HL-60 (cell line): ENCODE measurements around the gene PYROXD2.

Source experiments
- DNase-seq, 2 experiments: peaks; one replicate each; pipeline ENCODE4 v3.0.0-alpha.2; 2010 to 2020; ENCODE audit warnings: low read depth in 1 of 2, low spot score in 1 of 2
- H3K27ac ChIP-seq: fragments of 250-450 bp; sonication (Bioruptor Pico); replicated peaks from 2 replicates; pipeline ENCODE4 v1.5.1; 2020; ENCODE audit warnings: mild to moderate bottlenecking, moderate library complexity
- H3K27me3 ChIP-seq: fragments of 250-450 bp; sonication (Bioruptor Pico); 2 replicates; pipeline ENCODE4 v1.5.1; 2021; ENCODE audit warnings: mild to moderate bottlenecking, moderate library complexity; ENCODE audit not compliant: insufficient read depth, poor library complexity, severe bottlenecking
- H3K4me3 ChIP-seq: replicated peaks from 2 replicates; pipeline ENCODE4 v1.5.1; 2011; ENCODE audit warnings: mild to moderate bottlenecking, control low read depth, low read length; ENCODE audit not compliant: insufficient read depth
- GABPA ChIP-seq: IDR thresholded peaks from 2 replicates; pipeline ENCODE4 v1.6.1; 2012; ENCODE audit warnings: low read depth
- POLR2AphosphoS5 ChIP-seq: IDR thresholded peaks from 2 replicates; pipeline ENCODE4 v1.6.1; 2012; ENCODE audit warnings: low read depth
- SPI1 ChIP-seq: IDR thresholded peaks from 2 replicates; pipeline ENCODE4 v1.6.1; 2012; ENCODE audit warnings: low read depth, mild to moderate bottlenecking, borderline replicate concordance
- TF ChIP-seq, protein P1 (sequence below): IDR thresholded peaks from one replicate; pipeline ENCODE4 v1.5.1; 2011; ENCODE audit warnings: low read length, control low read depth, inconsistent platforms; ENCODE audit not compliant: insufficient read depth
- TF ChIP-seq, protein P2 (sequence below): IDR thresholded peaks from 2 replicates; pipeline ENCODE4 v1.6.1; 2012; ENCODE audit warnings: low read depth; ENCODE audit not compliant: insufficient replicate concordance

PYROXD2 gene

DNA sequence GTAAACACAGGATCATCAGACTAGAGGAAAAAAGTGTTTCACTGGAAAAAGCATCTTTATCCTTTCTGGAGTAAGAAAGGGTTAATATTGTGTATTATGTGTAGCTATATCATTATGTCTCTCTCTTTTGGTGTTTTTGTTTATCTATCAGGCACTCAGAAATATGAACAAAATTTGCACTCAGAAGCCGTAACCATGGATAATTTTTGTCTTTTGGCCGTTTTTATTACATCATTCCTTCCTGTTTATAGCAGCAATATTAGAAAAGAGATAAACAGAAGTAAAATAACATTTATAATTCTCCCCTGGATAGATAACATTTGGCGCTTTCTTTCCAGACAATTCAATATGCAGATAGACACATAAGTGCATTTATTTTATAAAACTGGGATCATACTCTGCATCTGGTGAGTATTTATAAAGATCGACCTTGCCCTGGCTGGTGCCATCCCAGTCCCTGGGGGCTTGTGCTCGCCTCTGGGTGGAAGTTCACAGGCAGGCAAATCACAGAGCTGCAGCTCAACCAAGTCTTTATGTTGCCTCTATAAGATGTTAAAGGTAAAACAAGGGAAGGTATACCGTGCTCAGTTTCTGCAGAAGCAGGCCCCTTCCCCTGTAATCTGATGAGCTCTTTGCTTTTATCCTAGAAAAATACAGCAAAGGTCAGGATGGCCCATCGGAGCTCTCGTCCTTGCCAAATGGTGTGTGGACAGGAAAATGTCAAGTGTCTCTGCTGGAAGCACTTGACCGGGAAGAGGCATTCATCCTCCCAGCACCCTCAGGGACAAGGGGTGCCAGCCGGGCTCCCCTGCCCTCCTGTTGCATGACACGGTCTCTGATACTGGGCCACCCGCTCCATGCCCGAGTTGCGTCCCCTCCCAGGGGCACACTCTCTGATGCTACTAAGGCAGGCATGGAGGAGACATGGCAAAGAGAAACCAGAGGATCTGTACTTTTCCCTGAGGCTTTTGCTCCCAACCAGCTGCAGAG lies 43.9 kb downstream of the PYROXD2 start:
- Histone ChIP-seq H3K4me3 (no peak overlapping the region), H3K27me3 (no peaks in the 10 kb centered on the region), H3K27ac (no peak overlapping the region)
- TF ChIP-seq SPI1, result no peak
- TF ChIP-seq, protein P1, sequence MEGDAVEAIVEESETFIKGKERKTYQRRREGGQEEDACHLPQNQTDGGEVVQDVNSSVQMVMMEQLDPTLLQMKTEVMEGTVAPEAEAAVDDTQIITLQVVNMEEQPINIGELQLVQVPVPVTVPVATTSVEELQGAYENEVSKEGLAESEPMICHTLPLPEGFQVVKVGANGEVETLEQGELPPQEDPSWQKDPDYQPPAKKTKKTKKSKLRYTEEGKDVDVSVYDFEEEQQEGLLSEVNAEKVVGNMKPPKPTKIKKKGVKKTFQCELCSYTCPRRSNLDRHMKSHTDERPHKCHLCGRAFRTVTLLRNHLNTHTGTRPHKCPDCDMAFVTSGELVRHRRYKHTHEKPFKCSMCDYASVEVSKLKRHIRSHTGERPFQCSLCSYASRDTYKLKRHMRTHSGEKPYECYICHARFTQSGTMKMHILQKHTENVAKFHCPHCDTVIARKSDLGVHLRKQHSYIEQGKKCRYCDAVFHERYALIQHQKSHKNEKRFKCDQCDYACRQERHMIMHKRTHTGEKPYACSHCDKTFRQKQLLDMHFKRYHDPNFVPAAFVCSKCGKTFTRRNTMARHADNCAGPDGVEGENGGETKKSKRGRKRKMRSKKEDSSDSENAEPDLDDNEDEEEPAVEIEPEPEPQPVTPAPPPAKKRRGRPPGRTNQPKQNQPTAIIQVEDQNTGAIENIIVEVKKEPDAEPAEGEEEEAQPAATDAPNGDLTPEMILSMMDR, result no peak
- TF ChIP-seq POLR2AphosphoS5, result no peak
- TF ChIP-seq, protein P2, sequence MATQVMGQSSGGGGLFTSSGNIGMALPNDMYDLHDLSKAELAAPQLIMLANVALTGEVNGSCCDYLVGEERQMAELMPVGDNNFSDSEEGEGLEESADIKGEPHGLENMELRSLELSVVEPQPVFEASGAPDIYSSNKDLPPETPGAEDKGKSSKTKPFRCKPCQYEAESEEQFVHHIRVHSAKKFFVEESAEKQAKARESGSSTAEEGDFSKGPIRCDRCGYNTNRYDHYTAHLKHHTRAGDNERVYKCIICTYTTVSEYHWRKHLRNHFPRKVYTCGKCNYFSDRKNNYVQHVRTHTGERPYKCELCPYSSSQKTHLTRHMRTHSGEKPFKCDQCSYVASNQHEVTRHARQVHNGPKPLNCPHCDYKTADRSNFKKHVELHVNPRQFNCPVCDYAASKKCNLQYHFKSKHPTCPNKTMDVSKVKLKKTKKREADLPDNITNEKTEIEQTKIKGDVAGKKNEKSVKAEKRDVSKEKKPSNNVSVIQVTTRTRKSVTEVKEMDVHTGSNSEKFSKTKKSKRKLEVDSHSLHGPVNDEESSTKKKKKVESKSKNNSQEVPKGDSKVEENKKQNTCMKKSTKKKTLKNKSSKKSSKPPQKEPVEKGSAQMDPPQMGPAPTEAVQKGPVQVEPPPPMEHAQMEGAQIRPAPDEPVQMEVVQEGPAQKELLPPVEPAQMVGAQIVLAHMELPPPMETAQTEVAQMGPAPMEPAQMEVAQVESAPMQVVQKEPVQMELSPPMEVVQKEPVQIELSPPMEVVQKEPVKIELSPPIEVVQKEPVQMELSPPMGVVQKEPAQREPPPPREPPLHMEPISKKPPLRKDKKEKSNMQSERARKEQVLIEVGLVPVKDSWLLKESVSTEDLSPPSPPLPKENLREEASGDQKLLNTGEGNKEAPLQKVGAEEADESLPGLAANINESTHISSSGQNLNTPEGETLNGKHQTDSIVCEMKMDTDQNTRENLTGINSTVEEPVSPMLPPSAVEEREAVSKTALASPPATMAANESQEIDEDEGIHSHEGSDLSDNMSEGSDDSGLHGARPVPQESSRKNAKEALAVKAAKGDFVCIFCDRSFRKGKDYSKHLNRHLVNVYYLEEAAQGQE, result no peak
- TF ChIP-seq GABPA, result no peak
- no peak for DNase-seq

DNA sequence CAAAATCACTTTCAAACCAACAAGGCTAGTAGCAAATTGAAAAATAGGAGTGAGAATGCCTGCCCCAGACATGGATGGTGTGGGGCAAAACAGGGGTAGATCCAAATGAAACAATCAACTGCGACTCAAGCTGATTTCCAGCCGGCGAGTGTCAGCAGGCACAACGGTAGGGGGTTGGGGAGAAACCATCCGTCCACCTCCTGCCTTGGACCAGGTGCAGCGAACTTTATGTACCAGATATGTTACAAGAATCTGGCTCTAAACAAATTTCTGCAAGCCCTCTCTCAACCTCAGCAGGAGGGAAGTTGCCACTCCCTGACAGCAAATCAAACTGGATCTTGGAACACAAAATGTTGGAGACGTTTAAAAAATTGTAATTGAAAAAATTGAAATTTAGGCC lies 45.2 kb downstream of the PYROXD2 start:
- Histone ChIP-seq H3K27ac (no peak overlapping the region), H3K27me3 (no peaks in the 10 kb centered on the region), H3K4me3 (no peak overlapping the region)
- TF ChIP-seq, protein P2, result no peak
- TF ChIP-seq GABPA (no peak), SPI1 (no peak), POLR2AphosphoS5 (no peak)
- TF ChIP-seq, protein P1, result no peak
- DNase-seq, result no peak

DNA sequence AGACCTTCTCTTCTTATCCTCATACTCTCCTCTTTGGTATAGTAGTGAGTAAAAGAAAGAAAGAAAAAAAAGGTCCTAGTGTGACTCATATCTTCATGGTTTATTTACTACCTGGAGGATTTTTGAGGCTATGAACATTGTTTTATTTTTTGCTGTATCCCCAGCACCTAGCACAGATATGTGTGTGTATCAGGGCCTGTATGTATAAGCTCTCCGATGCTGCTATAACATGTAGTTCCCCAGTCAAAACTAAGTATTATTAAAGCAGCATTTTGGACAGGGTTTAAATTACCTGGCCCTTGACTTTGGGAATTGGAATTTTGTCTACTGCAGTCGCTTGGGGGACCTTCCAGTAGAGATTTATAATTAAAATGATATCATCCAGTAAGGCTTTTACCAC lies 46.3 kb downstream of the PYROXD2 start:
- DNase-seq, result no peak
- TF ChIP-seq, protein P2, result no peak
- TF ChIP-seq GABPA (no peak), SPI1 (no peak), POLR2AphosphoS5 (no peak)
- TF ChIP-seq, protein P1, result no peak
- no peaks in the 10 kb centered on the region for H3K27me3 ChIP-seq
- no peak overlapping the region for H3K27ac ChIP-seq
- H3K4me3 ChIP-seq, result no peak overlapping the region
